Activated CD8-positive, alpha-beta T cell treated with anti-CD3 and anti-CD28 coated beads for 36 hours (primary cell): ENCODE data around the gene DPEP2. TPM values are rescaled to one million over a fixed set of nuclear protein-coding genes. Genes with fewer than 3 reads are reported as not detected.

ENCODE experiments used
- ATAC-seq: fragments of 200-7000 bp; cut with Tn5 transposase; one replicate; pipeline ENCODE4 v1.10.0; 2021; ENCODE audit warnings: mild to moderate bottlenecking, moderate library complexity
- CTCF ChIA-PET: fragments of 350-600 bp; sonication (Branson Sonifier 250); formaldehyde crosslinking; loops from one replicate; lab custom pipeline; 2021; ENCODE audit warnings: antibody characterized with exemption; lab: Charles Lee
- POLR2A ChIA-PET: fragments of 350-600 bp; sonication (Branson Sonifier 250); formaldehyde crosslinking; loops from one replicate; lab custom pipeline; 2021; ENCODE audit warnings: antibody characterized with exemption; lab: Charles Lee
- DNase-seq: peaks from one replicate; pipeline ENCODE4 v3.0.0-alpha.2; 2020
- H3K27ac Mint-ChIP-seq: one replicate; pipeline ENCODE4 v1.8.0; 2021; ENCODE audit warnings: mild to moderate bottlenecking, mixed read lengths
- H3K27me3 Mint-ChIP-seq: one replicate; pipeline ENCODE4 v1.8.0; 2021; ENCODE audit warnings: mixed read lengths
- H3K36me3 Mint-ChIP-seq: one replicate; pipeline ENCODE4 v1.8.0; 2021; ENCODE audit warnings: low read depth, mixed read lengths
- H3K4me1 Mint-ChIP-seq: one replicate; pipeline ENCODE4 v1.8.0; 2021; ENCODE audit warnings: low read depth, mixed read lengths
- H3K4me3 Mint-ChIP-seq: one replicate; pipeline ENCODE4 v1.8.0; 2021; ENCODE audit warnings: mild to moderate bottlenecking, moderate library complexity, mixed read lengths
- H3K9me3 Mint-ChIP-seq: one replicate; pipeline ENCODE4 v1.8.0; 2021; ENCODE audit warnings: mixed read lengths
- intact Hi-C: fragments of 100-400 bp; cut with micrococcal nuclease; formaldehyde crosslinking; loops from one replicate; pipeline ENCODE4 v1.10.0; 2022
- total RNA-seq, 2 experiments: library from RNA; stranded (reverse); gene quantifications; one replicate each; pipeline ENCODE4 v1.2.3, GENCODE V29; 2021
- TF ChIP-seq, protein P1 (sequence below): fragments of 200-600 bp; IDR thresholded peaks from one replicate; pipeline ENCODE4 v1.8.0; 2022; ENCODE audit warnings: antibody characterized with exemption, mild to moderate bottlenecking

The DPEP2 gene
- total RNA-seq, 2 experiments from 2014 or later = 2.9 TPM

DNA sequence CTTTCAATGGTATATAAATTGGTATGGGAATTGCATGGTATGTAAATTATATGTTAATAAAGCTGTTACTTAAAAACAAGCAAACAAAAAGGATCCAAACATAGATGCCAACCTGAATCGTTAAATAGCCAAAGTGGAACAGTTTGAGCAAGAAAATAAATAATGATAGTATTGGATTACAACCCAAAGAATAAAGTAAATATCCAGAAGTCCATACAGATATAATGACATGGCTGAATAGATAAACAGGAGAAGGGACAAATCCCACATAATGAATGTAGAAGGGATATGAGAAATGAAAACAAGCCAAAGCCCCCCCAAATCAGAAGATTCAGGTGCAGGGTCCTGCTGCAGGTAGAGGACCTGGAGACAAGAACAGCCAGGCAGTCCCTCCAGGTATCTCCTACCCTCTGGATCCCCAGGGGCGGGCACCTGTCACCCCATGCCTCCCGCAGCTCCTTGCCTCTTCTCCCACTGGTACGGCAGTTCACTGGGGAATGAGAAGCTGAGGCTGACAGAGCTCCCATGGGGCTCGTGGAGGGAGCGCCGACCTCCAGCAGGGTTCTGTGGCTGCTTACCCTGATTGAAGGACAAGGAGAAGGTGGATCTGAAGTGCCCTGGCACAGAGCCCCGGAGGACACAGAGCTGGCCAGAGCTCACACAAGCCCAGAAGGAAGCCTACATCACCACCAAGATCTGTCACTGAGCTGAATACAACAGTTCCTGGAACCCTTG lies 45.5 kb downstream of the DPEP2 start:
- intact Hi-C loops = no loop called here
- TF ChIP-seq, protein P1, sequence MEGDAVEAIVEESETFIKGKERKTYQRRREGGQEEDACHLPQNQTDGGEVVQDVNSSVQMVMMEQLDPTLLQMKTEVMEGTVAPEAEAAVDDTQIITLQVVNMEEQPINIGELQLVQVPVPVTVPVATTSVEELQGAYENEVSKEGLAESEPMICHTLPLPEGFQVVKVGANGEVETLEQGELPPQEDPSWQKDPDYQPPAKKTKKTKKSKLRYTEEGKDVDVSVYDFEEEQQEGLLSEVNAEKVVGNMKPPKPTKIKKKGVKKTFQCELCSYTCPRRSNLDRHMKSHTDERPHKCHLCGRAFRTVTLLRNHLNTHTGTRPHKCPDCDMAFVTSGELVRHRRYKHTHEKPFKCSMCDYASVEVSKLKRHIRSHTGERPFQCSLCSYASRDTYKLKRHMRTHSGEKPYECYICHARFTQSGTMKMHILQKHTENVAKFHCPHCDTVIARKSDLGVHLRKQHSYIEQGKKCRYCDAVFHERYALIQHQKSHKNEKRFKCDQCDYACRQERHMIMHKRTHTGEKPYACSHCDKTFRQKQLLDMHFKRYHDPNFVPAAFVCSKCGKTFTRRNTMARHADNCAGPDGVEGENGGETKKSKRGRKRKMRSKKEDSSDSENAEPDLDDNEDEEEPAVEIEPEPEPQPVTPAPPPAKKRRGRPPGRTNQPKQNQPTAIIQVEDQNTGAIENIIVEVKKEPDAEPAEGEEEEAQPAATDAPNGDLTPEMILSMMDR = no peak
- ChIA-PET POLR2A (interaction anchor here (0.6 to 1.1 kb wide), 4 partner anchors 12 to 213 kb away, joined by 3 to 6 read pairs (median 4); no protein-coding TSS in a partner anchor), CTCF (interaction anchor here (1.5 to 1.7 kb wide), 2 partner anchors 12 to 87 kb away, joined by 4 to 6 read pairs; no protein-coding TSS in a partner anchor)
- Mint-ChIP-seq H3K4me3 (no peak overlapping the region), H3K9me3 (no peaks in the 10 kb centered on the region), H3K4me1 (no peaks in the 10 kb centered on the region), H3K36me3 (peaks cover 24% of the 10 kb centered on the region), H3K27me3 (no peaks in the 10 kb centered on the region), H3K27ac (no peak overlapping the region)
- ATAC-seq (no peak), DNase-seq (no peak)

DNA sequence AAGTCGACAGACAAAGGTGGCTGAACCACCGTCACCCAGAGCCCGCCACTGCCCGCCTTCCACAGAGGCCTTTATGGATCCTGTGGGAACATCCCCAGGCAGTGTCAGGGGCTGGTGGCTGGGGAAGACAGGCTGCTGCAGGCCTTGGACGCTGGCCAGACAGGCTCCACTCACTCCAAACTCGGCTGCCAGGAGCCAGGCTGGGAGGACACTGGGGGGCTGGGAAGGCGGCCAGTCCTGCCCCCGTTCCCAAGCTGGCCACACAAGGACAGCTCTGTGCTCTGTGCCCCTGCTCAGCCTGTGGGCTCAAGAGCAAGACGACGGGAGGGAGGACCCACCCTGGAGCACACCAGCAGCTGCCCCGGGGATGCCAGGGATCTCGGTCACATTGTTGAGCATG lies 47.8 kb downstream of the DPEP2 start:
- H3K4me1 Mint-ChIP-seq = no peaks in the 10 kb centered on the region
- POLR2A ChIA-PET = interaction anchor here (0.5 to 1.8 kb wide), 3 partner anchors 11 to 377 kb away, joined by 3 to 4 read pairs (median 3); no protein-coding TSS in a partner anchor
- CTCF ChIA-PET = interaction anchor here (0.5 to 2.7 kb wide), 2 partner anchors 10 to 182 kb away, joined by 3 to 18 read pairs; no protein-coding TSS in a partner anchor
- intact Hi-C loops = no loop called here
- peaks cover 12% of the 10 kb centered on the region for H3K36me3 Mint-ChIP-seq
- ATAC-seq (no peak), DNase-seq (no peak)
- TF ChIP-seq, protein P1 = no peak
- no peaks in the 10 kb centered on the region for H3K9me3 Mint-ChIP-seq
- no peaks in the 10 kb centered on the region for H3K27me3 Mint-ChIP-seq
- H3K4me3 Mint-ChIP-seq = no peak overlapping the region
- H3K27ac Mint-ChIP-seq = no peak overlapping the region

DNA sequence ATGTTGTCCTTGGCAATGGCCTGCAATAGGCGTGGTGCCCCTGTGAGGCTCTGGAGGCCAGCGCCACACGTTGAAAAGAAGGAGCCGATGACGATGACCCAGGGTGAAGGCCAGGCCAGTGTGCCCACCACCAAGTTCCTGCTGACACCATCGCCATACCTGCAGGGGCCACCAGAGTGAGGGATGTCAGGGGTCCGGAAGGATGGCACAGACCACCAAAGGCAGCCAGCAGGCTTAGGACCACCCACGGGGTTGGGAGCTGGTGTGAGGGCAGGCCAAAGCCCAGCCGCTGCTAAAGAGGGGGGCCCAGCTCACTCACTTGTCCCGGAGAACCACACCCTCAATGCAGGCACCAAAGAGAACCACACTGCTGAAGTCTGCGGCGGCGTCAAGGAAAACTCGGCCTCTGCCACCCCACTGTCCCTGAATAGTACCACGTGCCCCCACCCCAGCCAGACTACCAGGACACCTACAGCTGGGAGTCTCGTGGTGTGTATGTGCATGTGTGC lies 48.9 kb downstream of the DPEP2 start:
- ChIA-PET CTCF (interaction anchor here (2.7 kb wide), 1 partner anchor 9 kb away, joined by 18 read pairs; no protein-coding TSS in a partner anchor), POLR2A (interaction anchor here (1.0 to 1.8 kb wide), 2 partner anchors 10 to 11 kb away, joined by 3 to 4 read pairs; no protein-coding TSS in a partner anchor)
- Mint-ChIP-seq H3K27ac (no peak overlapping the region), H3K9me3 (no peaks in the 10 kb centered on the region), H3K36me3 (peaks cover 17% of the 10 kb centered on the region), H3K4me1 (no peaks in the 10 kb centered on the region), H3K4me3 (no peak overlapping the region), H3K27me3 (no peaks in the 10 kb centered on the region)
- intact Hi-C loops = no loop called here
- TF ChIP-seq, protein P1 = no peak
- no peak for ATAC-seq
- no peak for DNase-seq

DNA sequence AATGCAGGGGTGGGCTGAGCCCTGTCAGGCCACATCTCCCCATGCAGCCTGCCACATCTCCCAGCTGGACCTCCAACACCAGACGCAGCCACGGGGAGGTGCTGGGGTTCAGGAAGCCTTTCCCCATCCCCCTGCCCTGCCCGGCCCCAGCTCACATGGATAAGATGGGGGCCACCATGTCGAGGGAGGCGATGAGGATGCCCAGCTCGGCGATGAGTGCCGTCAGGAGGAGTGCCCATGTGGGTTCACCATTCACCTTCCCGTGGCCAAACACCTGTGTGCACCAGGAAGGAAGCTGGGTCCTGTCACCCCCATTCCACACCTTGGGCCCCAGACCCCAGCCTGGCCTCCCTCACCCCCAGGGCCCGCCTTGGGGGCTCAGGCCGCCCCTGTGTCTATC lies 49.6 kb downstream of the DPEP2 start:
- no peaks in the 10 kb centered on the region for H3K9me3 Mint-ChIP-seq
- ChIA-PET POLR2A (interaction anchor here (0.8 to 1.8 kb wide), 4 partner anchors 9 to 15 kb away, joined by 3 to 5 read pairs (median 4); partner anchors contain the start of gene PSMB10), CTCF (interaction anchor here (2.7 kb wide), 1 partner anchor 8 kb away, joined by 18 read pairs; no protein-coding TSS in a partner anchor)
- TF ChIP-seq, protein P1 = no peak
- no peak overlapping the region for H3K27ac Mint-ChIP-seq
- no peak overlapping the region for H3K4me3 Mint-ChIP-seq
- H3K4me1 Mint-ChIP-seq = no peaks in the 10 kb centered on the region
- intact Hi-C loops = no loop called here
- DNase-seq = no peak
- peaks cover 11% of the 10 kb centered on the region for H3K36me3 Mint-ChIP-seq
- no peak for ATAC-seq
- H3K27me3 Mint-ChIP-seq = no peaks in the 10 kb centered on the region
